T-helper 2 cell (primary cell): Measurements from ENCODE around the gene GLUL.
A peak's percentile ranks its signal among the peaks of the same experiment; 100 is the strongest.

Source experiments
- DNase-seq, 5 experiments: peaks; one replicate each; pipeline versions ENCODE4 v3.0.0 to v3.0.0-alpha.2; 2012 to 2022
- total RNA-seq, 2 donors: gene quantifications; one replicate each; lab custom pipeline; 2026; lab: John Stamatoyannopoulos, UW

GLUL gene
- 145 to 241 reads per million in 2 donors for total RNA-seq

- peak; percentile 38 to 90 (median 48) for DNase-seq
These were observed at the start of gene GLUL for GRCh38 chr1:182391362-182392049. GLUL (minus strand) TSS chr1:182391790; CDS start chr1:182388737, 3,053 bp downstream.

DNA sequence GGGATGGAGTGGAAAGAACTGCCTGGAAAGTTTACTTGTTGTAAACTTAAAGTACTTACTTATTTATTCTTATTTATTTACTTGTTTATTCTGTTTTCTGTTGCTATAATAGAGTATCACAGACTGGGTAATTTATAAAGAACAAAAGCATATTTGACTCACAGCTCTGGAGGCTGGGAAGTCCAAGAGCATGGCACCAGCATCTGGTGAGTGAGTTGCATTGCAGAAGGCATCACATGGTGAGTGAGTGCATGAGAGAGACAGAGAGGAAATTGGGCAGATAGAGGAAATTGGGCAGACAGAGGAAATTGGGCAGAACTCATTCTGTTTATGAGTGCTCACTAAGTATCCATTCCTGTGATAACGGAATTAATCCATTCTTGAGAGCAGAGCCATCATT is 46.7 kb upstream of the GLUL start:
- no peak for DNase-seq

- DNase-seq: no peak
These were observed 42.0 kb upstream of the GLUL start for GRCh38 chr1:182433580-182433979.

DNA sequence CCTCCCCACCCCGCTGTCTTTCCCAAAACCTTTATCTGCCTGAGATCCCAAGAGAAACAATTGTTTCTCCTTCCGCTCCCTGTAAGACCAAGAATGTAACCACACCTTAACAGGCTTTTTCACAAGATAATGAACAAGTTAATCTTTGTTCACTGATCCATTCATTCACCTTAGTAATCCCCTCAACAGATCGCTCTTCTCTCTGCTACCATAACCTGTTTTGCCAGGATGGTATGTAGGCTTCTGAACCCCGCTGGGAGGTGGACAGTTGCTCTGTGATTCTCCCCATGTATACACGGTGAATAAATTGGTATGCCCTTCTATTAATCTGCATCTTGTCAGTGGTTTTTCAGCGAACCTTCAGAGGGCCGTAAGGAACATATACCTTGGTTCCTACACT is 39.7 kb upstream of the GLUL start:
- no peak for DNase-seq

GRCh38 chr1:182430263-182431068 is 38.9 kb upstream of the GLUL start:
- peak in 4 of 5 experiments; percentile 3 to 90 (median 30) for DNase-seq

- DNase-seq: no peak
These were observed 36.5 kb upstream of the GLUL start for GRCh38 chr1:182428043-182428442.

DNA sequence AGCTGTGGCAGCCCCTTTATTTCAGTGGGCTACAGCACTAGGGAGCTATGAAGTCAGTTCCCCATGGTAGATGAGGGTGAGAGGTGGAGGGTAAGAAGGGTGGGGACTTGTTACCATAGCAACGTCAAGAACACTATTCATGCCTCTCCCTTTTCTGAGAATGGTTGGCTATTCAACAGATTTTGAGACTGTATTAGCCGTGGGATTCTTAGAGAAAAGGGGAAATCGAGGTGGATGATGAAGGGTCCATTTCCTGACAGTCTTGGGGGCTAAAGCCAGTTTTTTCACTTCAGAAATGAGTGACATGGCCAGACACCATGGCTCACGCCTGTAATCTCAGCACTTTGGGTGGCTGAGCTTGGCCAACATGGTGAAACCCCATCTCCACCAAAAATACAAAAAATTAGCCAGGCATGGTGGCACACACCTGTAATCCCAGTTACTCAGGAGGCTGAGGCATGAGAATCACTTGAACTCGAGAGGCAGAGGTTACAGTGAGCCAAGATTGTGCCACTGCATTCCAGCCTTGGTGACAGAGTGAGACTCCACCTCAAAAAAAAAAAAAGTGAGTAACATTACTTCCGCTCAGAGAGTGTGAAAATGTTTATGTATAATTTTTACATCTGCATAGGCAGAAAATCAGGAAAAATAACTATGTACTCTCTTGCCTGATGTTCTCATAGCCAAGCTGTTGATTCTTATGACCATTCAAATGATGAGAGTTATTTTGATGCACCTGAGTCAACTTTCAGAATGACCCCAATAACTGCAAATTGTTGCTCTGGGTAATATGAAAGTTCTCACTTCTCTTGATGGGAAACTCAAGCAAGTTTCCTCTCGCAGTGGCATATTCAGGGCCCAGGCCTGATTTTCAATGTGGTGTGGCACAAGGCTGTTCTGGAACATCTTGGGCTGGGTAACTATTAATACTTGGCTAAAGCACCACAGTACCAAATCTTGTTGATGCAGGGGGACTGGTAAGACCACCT is 35.1 kb upstream of the GLUL start:
- no peak for DNase-seq

DNA sequence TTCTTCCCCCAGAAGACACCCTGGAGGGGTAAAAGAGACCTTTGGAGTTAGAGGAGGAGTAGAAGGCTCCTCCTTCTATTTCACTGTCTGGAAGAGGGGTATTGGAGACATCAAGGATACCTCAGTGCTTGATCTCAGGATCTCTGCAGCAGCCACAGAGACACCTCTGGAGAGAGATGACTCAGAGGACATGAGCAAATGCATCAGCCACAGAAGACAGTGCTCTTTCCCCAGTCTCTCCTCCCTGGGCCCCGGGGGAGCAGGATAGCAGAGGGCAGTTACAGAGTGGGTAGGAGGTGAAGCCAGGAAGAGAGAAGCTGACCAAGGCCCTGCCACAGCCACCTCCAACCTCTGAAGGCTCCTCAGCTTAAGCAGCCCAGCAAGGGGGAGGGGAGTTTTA is 24.2 kb upstream of the GLUL start:
- DNase-seq: peak in 1 of 5 experiments; percentile 14

GRCh38 chr1:182413969-182414368 is 22.4 kb upstream of the GLUL start:
- no peak for DNase-seq

- DNase-seq: no peak
These were observed 21.9 kb upstream of the GLUL start for GRCh38 chr1:182413486-182413885.

DNA sequence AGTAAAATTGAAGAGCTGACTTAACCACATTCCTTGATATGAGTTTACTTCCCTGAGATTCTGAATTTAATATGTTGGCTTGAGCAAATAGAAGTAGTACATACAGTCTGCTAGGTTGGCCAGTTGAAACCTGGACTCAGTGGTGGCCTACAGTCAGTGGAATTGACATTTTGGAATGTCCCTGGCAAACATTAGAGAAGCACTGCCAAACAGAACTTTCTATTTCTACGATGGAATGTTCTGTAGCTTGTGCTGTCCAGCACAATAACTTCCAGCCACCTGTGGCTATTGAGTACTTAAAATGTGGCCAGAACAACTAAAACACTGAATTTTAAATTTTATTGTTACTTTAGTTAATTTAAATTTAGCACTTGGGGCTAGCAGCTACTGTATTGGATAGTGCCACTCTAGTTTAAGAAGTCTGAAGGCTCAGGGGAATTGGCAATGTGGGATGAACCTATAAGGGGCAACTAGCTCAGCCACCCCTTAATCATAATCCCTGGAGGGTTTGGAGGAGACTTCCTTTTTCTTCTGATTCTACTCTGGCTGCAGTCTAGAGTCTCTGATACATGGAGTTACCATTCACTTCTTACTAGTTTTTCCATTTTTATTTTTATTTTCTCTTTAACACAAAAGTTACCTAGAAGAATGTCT is 19.2 kb upstream of the GLUL start:
- DNase-seq: no peak

GRCh38 chr1:182410138-182410537 is 18.5 kb upstream of the GLUL start:
- no peak for DNase-seq

- DNase-seq: no peak
These were observed 17.0 kb upstream of the GLUL start for GRCh38 chr1:182408435-182409075.

GRCh38 chr1:182407724-182408123 is 16.1 kb upstream of the GLUL start:
- DNase-seq: no peak

DNA sequence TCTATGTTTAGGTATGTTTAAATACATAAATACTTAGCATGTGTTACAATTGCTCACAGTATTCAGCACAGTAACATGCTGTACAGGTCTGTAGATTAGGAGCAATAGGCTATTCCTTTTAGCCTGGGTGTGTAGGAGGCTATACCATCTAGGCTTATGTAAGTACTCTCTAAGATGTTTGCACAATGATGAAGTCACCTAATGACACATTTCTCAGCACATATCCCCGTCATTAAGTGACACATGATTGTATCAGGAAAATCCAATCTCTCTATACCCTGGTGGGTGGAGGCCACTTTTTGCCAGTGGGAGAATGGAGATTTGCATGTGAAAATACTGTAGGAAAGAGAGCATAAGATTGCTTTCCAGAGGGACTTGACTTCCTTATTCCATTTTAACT is 14.4 kb upstream of the GLUL start:
- DNase-seq: no peak

- no peak for DNase-seq
These were observed 14.0 kb upstream of the GLUL start for GRCh38 chr1:182405578-182405977.

DNA sequence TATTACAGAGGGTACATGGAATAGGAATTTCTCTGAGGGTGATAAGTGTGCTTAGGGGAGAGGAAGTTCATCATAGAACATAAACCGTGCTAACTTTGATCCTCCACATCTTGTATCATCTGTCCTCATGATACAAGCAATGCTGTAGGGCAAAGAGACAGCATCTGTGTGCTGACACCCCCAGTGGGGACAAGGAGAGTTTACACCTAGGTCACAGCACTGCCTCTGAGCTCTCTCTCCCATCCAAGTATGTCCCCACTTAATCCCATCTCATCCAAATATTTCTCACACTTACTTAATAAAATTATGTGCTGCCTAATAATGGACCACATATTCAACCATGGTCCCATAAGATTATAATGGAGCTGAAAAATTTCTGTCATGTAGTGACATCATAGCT is 13.2 kb upstream of the GLUL start:
- peak in 1 of 5 experiments; percentile 19 for DNase-seq

GRCh38 chr1:182400567-182400966 is 9.0 kb upstream of the GLUL start, which contains the start of gene TEDDM1:
TEDDM1 (minus strand) TSS chr1:182400667; CDS start chr1:182400485, 182 bp downstream.
- no peak for DNase-seq

DNA sequence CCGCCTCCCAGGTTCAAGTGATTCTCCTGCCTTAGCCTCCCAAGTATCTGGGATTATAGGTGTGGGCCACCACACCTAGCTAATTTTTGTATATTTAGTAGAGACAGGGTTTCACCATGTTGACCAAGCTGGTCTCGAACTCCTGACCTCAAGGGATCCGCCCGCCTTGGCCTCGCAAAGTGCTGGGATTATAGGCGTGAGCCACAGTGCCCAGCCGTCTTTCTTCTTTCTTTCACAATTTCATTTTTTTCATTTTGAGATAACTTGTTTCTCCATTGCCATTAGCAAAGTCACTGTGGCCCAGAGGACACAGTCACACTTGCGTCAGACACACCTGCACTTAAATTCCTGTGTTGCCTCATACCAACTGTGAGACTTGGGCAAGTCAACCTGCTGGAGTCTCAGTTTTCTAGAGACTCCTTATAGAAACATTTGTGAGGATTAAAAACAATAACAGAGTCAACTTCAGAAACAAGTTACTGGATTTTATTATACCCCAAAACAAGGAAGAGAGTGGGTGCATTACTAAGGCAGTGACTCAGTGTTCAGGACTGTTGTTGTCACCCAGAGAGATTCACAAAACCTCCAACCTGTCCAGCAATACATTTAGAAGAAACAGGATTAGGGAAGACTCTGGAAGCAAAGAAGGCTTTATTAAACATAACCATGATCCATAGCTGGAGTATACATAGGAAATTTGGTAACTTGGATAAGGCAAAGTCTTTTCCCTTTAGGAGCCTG is 6.2 kb upstream of the GLUL start:
- DNase-seq: no peak

GRCh38 chr1:182395906-182396305 is 4.3 kb upstream of the GLUL start:
- DNase-seq: no peak
